CD8-positive, alpha-beta memory T cell (primary cell): ENCODE data around the gene CFAP65. TPM values are rescaled to one million over a fixed set of nuclear protein-coding genes. Genes with fewer than 3 reads are reported as not detected.

Experiments used
- CTCF ChIA-PET: fragments of 350-600 bp; sonication (Branson Sonifier 250); formaldehyde crosslinking; loops from one replicate; lab custom pipeline; 2021; ENCODE audit warnings: antibody characterized with exemption; lab: Charles Lee
- POLR2A ChIA-PET: fragments of 350-600 bp; sonication (Branson Sonifier 250); formaldehyde crosslinking; loops from one replicate; lab custom pipeline; 2021; ENCODE audit warnings: antibody characterized with exemption; lab: Charles Lee
- DNase-seq, 5 donors: peaks; one replicate each; pipeline versions ENCODE4 v3.0.0 to v3.0.0-alpha.2; 2020 to 2022; ENCODE audit warnings: mixed read lengths in 1 of 5
- H3K27ac ChIP-seq: one replicate; pipeline ENCODE4 v1.7.0; 2013; ENCODE audit warnings: low read depth, mild to moderate bottlenecking, low read length, moderate library complexity
- H3K27me3 ChIP-seq: 2 replicates; pipeline ENCODE4 v1.7.0; 2013; ENCODE audit warnings: low read length, mild to moderate bottlenecking; ENCODE audit not compliant: insufficient read depth, poor library complexity, severe bottlenecking
- H3K36me3 ChIP-seq: 2 replicates; pipeline ENCODE4 v1.7.0; 2013; ENCODE audit warnings: mild to moderate bottlenecking, low read length, moderate library complexity; ENCODE audit not compliant: insufficient read depth
- H3K4me1 ChIP-seq: 2 replicates; pipeline ENCODE4 v1.7.0; 2013; ENCODE audit warnings: mild to moderate bottlenecking, low read length, moderate library complexity; ENCODE audit not compliant: insufficient read depth
- H3K4me3 ChIP-seq: 2 replicates; pipeline ENCODE4 v1.7.0; 2013; ENCODE audit warnings: mild to moderate bottlenecking, low read length
- H3K9me3 ChIP-seq: 2 replicates; pipeline ENCODE4 v1.7.0; 2013; ENCODE audit warnings: mild to moderate bottlenecking, low read length
- H3K27ac Mint-ChIP-seq, 8 donors: one replicate each; pipeline ENCODE4 v1.8.0; 2020 to 2021; ENCODE audit warnings: mixed read lengths in 8 of 8, mild to moderate bottlenecking in 6 of 8, inconsistent platforms in 3 of 8, moderate library complexity in 3 of 8
- H3K27me3 Mint-ChIP-seq, 2 donors: one replicate each; pipeline ENCODE4 v1.8.0; 2020 to 2021; ENCODE audit warnings: mixed read lengths in 2 of 2, mild to moderate bottlenecking in 1 of 2, moderate library complexity in 1 of 2
- H3K36me3 Mint-ChIP-seq, 3 donors: one replicate each; pipeline ENCODE4 v1.8.0; 2020 to 2021; ENCODE audit warnings: mixed read lengths in 3 of 3, inconsistent platforms in 1 of 3, mild to moderate bottlenecking in 1 of 3
- H3K4me1 Mint-ChIP-seq, 3 donors: one replicate each; pipeline ENCODE4 v1.8.0; 2020 to 2021; ENCODE audit warnings: mixed read lengths in 3 of 3, inconsistent platforms in 1 of 3, mild to moderate bottlenecking in 1 of 3
- H3K4me3 Mint-ChIP-seq, 7 donors: one replicate each; pipeline ENCODE4 v1.8.0; 2020 to 2021; ENCODE audit warnings: mixed read lengths in 7 of 7, mild to moderate bottlenecking in 6 of 7, moderate library complexity in 4 of 7, inconsistent platforms in 2 of 7
- H3K9me3 Mint-ChIP-seq, 5 donors: one replicate each; pipeline ENCODE4 v1.8.0; 2020 to 2022; ENCODE audit warnings: mixed read lengths in 5 of 5, mild to moderate bottlenecking in 3 of 5, moderate library complexity in 2 of 5, inconsistent platforms in 1 of 5
- polyA plus RNA-seq: library from polyadenylated mRNA; unstranded; fragments of 300-500 nt; fragmentation: Illumina TruSeq; gene quantifications from one replicate; pipeline ENCODE4 v1.2.3, GENCODE V29; 2021
- total RNA-seq, 2 experiments: library from RNA; stranded (reverse); gene quantifications; one replicate each; pipeline ENCODE4 v1.2.3, GENCODE V29; 2021

Gene CFAP65
- total and polyA plus RNA-seq, 3 experiments from 2014 or later, result not detected

DNA sequence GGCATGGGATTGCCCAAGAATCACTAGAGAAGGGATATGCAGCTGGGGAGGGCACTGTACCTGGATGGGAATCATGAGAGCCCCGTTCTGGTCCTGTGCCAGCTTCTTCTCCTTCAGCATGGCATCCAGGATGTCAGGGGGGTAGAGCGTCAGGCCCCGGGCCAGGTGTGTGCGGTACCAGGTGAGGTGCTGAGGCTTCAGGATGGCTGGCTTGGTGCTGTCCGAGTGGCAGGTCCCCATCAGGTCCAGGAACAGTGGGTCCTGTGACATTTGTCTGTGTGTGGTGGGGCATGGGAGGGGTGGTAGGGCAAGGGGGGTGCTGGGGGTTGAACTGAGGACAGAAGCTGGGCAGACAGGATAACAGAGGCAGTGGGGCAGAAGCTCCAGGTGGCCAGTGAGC, 13.2 kb downstream of the CFAP65 start:
- Mint-ChIP-seq H3K27ac (no peak overlapping the region), H3K9me3 (no peaks in the 10 kb centered on the region), H3K4me3 (no peak overlapping the region), H3K27me3 (peaks cover 13 to 31% of the 10 kb centered on the region in 2 donors), H3K36me3 (no peaks in the 10 kb centered on the region), H3K4me1 (no peaks in the 10 kb centered on the region)
- Histone ChIP-seq H3K27me3 (peaks cover 4% of the 10 kb centered on the region), H3K4me1 (no peaks in the 10 kb centered on the region), H3K9me3 (no peaks in the 10 kb centered on the region), H3K4me3 (no peak overlapping the region), H3K27ac (no peak overlapping the region), H3K36me3 (no peaks in the 10 kb centered on the region)
- ChIA-PET POLR2A (no interaction called here), CTCF (interaction anchor here (1.2 to 4.5 kb wide), 3 partner anchors 11 to 129 kb away, joined by 3 to 65 read pairs (median 4); partner anchors contain the start of gene NHEJ1)
- DNase-seq, result no peak

GRCh38 chr2:219027511-219028055, 13.7 kb downstream of the CFAP65 start:
- H3K9me3 ChIP-seq, result no peaks in the 10 kb centered on the region
- H3K27ac ChIP-seq, result no peak overlapping the region
- no peak for DNase-seq
- H3K4me3 ChIP-seq, result no peak overlapping the region
- Mint-ChIP-seq H3K9me3 (no peaks in the 10 kb centered on the region), H3K4me3 (no peak overlapping the region), H3K4me1 (no peaks in the 10 kb centered on the region), H3K27ac (no peak overlapping the region), H3K27me3 (peaks cover 14 to 28% of the 10 kb centered on the region in 2 donors), H3K36me3 (no peaks in the 10 kb centered on the region)
- no peaks in the 10 kb centered on the region for H3K4me1 ChIP-seq
- H3K27me3 ChIP-seq, result peaks cover 4% of the 10 kb centered on the region
- CTCF ChIA-PET, result interaction anchor here (1.2 to 4.5 kb wide), 2 partner anchors 11 to 129 kb away, joined by 4 to 65 read pairs; partner anchors contain the start of gene NHEJ1
- POLR2A ChIA-PET, result no interaction called here
- H3K36me3 ChIP-seq, result no peaks in the 10 kb centered on the region

DNA sequence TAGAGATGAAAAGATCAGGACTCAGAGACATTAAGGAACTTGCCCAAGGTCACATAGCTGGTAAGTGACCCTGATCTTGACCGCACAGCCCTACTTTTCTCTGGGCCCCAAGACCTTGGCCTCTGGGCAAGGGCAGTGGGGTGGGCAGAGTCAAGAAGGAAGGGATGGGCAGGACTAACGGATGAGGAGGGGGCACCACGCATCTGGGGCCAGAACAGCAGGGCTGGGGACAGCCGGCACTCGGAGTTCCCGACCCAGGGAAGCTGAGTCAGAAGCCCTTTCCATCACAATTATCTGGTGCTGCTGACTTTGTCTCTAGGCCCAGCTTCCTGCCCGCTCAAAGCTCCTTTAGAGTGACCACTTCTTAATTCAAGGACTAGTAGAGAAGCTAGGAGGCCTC, 14.4 kb downstream of the CFAP65 start:
- POLR2A ChIA-PET, result no interaction called here
- Mint-ChIP-seq H3K27ac (no peak overlapping the region), H3K9me3 (no peaks in the 10 kb centered on the region), H3K4me3 (no peak overlapping the region), H3K4me1 (no peaks in the 10 kb centered on the region), H3K36me3 (no peaks in the 10 kb centered on the region), H3K27me3 (peaks cover 10 to 24% of the 10 kb centered on the region in 2 donors)
- H3K27ac ChIP-seq, result no peak overlapping the region
- H3K4me3 ChIP-seq, result no peak overlapping the region
- H3K4me1 ChIP-seq, result no peaks in the 10 kb centered on the region
- no peak for DNase-seq
- no peaks in the 10 kb centered on the region for H3K9me3 ChIP-seq
- H3K36me3 ChIP-seq, result no peaks in the 10 kb centered on the region
- CTCF ChIA-PET, result interaction anchor here (1.2 to 1.5 kb wide), 2 partner anchors 10 to 22 kb away, joined by 3 to 4 read pairs; no protein-coding TSS in a partner anchor
- peaks cover 4% of the 10 kb centered on the region for H3K27me3 ChIP-seq

- Histone ChIP-seq H3K9me3 (no peaks in the 10 kb centered on the region), H3K27me3 (peaks cover 4% of the 10 kb centered on the region), H3K4me1 (no peaks in the 10 kb centered on the region), H3K36me3 (no peaks in the 10 kb centered on the region), H3K27ac (no peak overlapping the region), H3K4me3 (no peak overlapping the region)
- H3K4me3 Mint-ChIP-seq, result no peak overlapping the region
- peaks cover 9 to 19% of the 10 kb centered on the region in 2 donors for H3K27me3 Mint-ChIP-seq
- no peak for DNase-seq
- no peak overlapping the region for H3K27ac Mint-ChIP-seq
- ChIA-PET CTCF (interaction anchor here (1.5 to 2.5 kb wide), 3 partner anchors 21 to 46 kb away, joined by 3 to 8 read pairs (median 6); no protein-coding TSS in a partner anchor), POLR2A (no interaction called here)
- no peaks in the 10 kb centered on the region for H3K36me3 Mint-ChIP-seq
- H3K9me3 Mint-ChIP-seq, result no peaks in the 10 kb centered on the region
- no peaks in the 10 kb centered on the region for H3K4me1 Mint-ChIP-seq
Measured at GRCh38 chr2:219025637-219026585, 15.4 kb downstream of the CFAP65 start.

- no peak overlapping the region for H3K27ac Mint-ChIP-seq
- no peaks in the 10 kb centered on the region for H3K36me3 Mint-ChIP-seq
- H3K9me3 Mint-ChIP-seq, result no peaks in the 10 kb centered on the region
- no peak for DNase-seq
- H3K27me3 Mint-ChIP-seq, result peaks cover 9% of the 10 kb centered on the region in 2 donors
- ChIA-PET CTCF (interaction anchor here (1.8 to 2.5 kb wide), 3 partner anchors 34 to 148 kb away, joined by 3 to 8 read pairs (median 6); no protein-coding TSS in a partner anchor), POLR2A (no interaction called here)
- Histone ChIP-seq H3K4me1 (no peaks in the 10 kb centered on the region), H3K9me3 (no peaks in the 10 kb centered on the region), H3K27ac (no peak overlapping the region), H3K27me3 (no peaks in the 10 kb centered on the region), H3K36me3 (no peaks in the 10 kb centered on the region), H3K4me3 (no peak overlapping the region)
- no peak overlapping the region for H3K4me3 Mint-ChIP-seq
- no peaks in the 10 kb centered on the region for H3K4me1 Mint-ChIP-seq
Measured at GRCh38 chr2:219024059-219024458, 17.3 kb downstream of the CFAP65 start.

DNA sequence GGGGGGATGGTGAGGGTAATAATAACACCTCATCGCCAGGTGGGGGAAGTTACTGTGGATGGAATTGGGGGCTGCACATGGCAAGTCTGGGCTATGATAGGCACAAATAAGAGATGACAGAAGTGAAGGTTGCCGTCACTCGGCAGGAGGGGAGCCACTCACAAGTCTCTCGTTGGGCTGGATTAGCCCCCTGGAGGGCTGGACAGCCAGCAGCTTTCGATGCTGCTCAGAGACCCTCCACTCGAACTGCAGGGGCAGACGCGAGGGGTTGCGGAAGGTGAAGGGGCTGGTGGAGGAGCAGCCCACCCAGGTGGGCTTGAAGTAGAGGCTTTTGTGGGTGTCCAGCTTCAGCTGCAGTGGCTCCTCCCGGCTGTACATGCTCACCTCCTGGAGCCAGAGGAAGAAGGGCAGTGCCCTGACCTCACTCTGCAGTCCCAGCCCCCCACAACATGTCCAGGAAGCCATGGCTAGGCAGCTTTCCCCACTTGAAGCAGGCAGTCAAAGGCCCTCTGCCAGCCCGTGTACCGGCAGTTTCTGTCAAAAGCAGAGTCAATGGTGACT, 18.2 kb downstream of the CFAP65 start:
- H3K9me3 ChIP-seq, result no peaks in the 10 kb centered on the region
- ChIA-PET POLR2A (no interaction called here), CTCF (interaction anchor here (1.8 kb wide), 1 partner anchor 147 kb away, joined by 3 read pairs; no protein-coding TSS in a partner anchor)
- Mint-ChIP-seq H3K4me3 (no peak overlapping the region), H3K36me3 (no peaks in the 10 kb centered on the region), H3K9me3 (no peaks in the 10 kb centered on the region), H3K27ac (no peak overlapping the region), H3K27me3 (peaks cover 13 to 17% of the 10 kb centered on the region in 2 donors), H3K4me1 (no peaks in the 10 kb centered on the region)
- no peak overlapping the region for H3K4me3 ChIP-seq
- DNase-seq, result no peak
- H3K27me3 ChIP-seq, result no peaks in the 10 kb centered on the region
- no peak overlapping the region for H3K27ac ChIP-seq
- H3K36me3 ChIP-seq, result no peaks in the 10 kb centered on the region
- H3K4me1 ChIP-seq, result no peaks in the 10 kb centered on the region

- Histone ChIP-seq H3K27me3 (no peaks in the 10 kb centered on the region), H3K4me3 (no peak overlapping the region), H3K36me3 (no peaks in the 10 kb centered on the region), H3K4me1 (no peaks in the 10 kb centered on the region), H3K27ac (no peak overlapping the region), H3K9me3 (no peaks in the 10 kb centered on the region)
- no peaks in the 10 kb centered on the region for H3K9me3 Mint-ChIP-seq
- H3K27me3 Mint-ChIP-seq, result peaks cover 13 to 17% of the 10 kb centered on the region in 2 donors
- POLR2A ChIA-PET, result no interaction called here
- no peaks in the 10 kb centered on the region for H3K4me1 Mint-ChIP-seq
- H3K27ac Mint-ChIP-seq, result no peak overlapping the region
- CTCF ChIA-PET, result interaction anchor here (1.8 kb wide), 1 partner anchor 147 kb away, joined by 3 read pairs; no protein-coding TSS in a partner anchor
- DNase-seq, result no peak
- H3K36me3 Mint-ChIP-seq, result no peaks in the 10 kb centered on the region
- H3K4me3 Mint-ChIP-seq, result no peak overlapping the region
Measured at GRCh38 chr2:219022616-219023015, 18.7 kb downstream of the CFAP65 start.
